ENCODE measurements around the gene ZNF442.
A peak's percentile ranks its signal among the peaks of the same experiment; 100 is the strongest.
"Not testable (repeated sequence)": the region's sequence is repeated elsewhere in the genome, so short reads cannot be mapped to it uniquely, and the experiment has no call there.

The ZNF442 gene

DNA sequence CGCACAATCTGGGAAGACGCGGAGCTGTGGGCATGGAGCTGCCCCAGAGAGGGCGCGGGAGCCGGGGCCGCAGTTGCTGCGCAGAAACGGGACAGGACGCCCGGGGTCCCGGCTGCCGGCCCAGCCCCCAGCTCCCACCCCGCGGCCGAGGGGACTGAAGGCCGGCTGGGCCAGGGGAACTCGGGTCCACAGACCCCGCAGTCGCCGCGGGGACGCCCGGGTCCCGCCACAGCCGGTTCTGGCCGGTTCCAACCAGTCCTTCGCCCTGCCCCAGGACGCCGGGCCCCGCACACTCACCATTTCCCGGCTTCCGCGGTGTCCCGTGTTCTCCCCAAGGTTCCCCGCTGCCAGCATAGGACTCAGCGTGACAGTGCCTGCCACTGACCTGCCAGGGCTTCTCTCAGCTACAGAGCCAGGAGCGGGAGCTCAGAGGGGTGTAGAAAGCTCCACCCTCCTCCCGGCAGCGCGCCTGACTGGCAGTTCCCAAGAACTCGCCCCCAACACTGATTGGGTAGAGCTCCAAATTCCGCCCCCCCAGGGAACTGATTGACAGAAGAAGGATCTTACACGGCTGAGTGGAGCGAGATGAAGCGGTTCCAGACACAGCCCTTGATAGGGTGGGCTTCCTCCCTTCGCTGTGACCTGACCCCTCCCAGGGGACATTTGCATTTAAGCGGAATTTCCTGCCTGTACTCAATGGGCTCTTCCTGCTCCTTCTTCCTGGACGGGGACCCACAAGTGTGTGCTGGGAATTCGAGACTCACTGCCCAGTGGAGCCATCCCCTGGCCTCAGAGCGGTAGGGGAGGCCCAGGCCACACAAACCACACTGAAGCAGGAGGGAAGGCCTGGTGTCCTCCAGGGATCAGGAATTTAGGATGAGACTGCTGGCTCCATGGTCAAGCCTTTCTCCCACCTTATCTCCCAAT is at the start of gene ZNF442:
Gene ZNF442, minus strand, starts transcription at position 448 of the 927 bp plus-strand sequence. CDS start 2,052 bp downstream, outside the sequence.
- peak; percentile 94 for DNase-seq (ENCODE audit: low read depth)
- peak within 1 kb of the TSS; percentile 84 for H3K4me3 ChIP-seq (ENCODE audit: low read length)
- TF ChIP-seq, protein P1, sequence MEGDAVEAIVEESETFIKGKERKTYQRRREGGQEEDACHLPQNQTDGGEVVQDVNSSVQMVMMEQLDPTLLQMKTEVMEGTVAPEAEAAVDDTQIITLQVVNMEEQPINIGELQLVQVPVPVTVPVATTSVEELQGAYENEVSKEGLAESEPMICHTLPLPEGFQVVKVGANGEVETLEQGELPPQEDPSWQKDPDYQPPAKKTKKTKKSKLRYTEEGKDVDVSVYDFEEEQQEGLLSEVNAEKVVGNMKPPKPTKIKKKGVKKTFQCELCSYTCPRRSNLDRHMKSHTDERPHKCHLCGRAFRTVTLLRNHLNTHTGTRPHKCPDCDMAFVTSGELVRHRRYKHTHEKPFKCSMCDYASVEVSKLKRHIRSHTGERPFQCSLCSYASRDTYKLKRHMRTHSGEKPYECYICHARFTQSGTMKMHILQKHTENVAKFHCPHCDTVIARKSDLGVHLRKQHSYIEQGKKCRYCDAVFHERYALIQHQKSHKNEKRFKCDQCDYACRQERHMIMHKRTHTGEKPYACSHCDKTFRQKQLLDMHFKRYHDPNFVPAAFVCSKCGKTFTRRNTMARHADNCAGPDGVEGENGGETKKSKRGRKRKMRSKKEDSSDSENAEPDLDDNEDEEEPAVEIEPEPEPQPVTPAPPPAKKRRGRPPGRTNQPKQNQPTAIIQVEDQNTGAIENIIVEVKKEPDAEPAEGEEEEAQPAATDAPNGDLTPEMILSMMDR (conservative IDR thresholded peaks at IDR 0.05; ENCODE audit: low read length) = peak; percentile 77

DNA sequence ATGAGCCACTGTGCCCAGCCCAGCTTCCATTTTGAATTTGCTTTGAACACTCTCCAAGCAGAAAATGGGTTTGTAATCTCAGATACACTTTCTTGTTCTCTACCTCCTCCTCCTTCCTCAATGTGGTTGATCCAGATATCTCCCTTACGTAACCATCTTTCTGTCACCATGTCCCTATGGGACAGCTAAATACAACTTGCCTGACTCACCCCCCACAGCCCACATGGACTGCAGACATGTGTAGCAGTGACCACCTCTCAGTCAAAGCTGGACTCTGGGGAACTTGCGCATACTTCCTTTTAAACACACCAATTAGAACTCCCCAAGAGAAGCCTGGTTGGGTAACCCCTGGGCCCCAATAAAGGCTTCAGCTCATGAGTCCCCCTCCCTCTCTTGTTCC is 46.4 kb upstream of the ZNF442 start:
- no peak for DNase-seq (ENCODE audit: low read depth)
- TF ChIP-seq, protein P1 (conservative IDR thresholded peaks at IDR 0.05; ENCODE audit: low read length) = no peak
- H3K4me3 ChIP-seq (ENCODE audit: low read length) = no peak overlapping the region

DNA sequence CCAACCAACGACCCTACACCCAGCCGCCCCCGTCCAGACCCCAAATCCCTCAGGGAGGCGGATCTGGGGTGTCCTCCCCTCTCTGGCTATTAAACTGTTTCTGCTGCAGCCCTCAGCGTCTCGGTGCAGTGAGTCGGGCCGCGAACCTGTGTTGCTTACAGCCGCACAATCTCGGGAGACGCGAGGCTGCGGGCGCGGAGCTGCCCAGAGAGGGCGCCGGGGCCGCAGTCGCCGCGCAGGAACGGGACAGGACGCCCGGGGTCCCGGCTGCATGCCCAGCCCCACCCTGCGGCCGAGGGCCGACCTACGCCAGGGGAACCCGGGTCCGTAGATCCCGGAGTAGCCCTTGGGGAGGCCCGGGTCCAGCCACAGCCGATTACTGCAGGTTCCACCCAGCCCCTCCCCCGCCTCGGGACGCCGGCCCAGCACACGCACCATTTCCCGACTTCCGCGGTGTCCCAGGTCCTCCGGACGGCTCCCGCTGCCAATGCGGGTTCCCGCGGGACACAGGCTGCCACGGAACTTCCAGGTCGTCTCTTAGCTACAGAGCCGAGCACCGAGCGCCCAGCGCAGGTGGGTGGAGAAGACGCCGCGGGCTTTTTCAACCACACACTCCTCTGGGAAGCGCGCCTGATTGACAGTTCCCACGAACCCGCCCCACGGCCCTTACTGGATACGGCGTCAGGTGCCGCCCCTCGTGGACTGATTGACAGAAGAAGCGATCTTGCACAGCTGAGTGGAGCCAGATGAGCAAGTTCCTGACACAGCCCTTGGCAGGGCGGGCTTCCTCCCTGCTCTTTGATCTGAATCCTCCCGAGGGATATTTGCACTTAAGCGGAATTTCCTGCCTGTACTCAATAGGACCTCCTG is 35.4 kb upstream of the ZNF442 start, which contains the start of gene ZNF799:
Gene ZNF799, minus strand, starts transcription at position 639 of the 870 bp plus-strand sequence. Its CDS starts 201 bp downstream, at position 438.
- peak within 1 kb of the TSS; percentile 83 for H3K4me3 ChIP-seq (ENCODE audit: low read length)
- peak; percentile 94 for DNase-seq (ENCODE audit: low read depth)
- TF ChIP-seq, protein P1 (conservative IDR thresholded peaks at IDR 0.05; ENCODE audit: low read length) = no peak

DNA sequence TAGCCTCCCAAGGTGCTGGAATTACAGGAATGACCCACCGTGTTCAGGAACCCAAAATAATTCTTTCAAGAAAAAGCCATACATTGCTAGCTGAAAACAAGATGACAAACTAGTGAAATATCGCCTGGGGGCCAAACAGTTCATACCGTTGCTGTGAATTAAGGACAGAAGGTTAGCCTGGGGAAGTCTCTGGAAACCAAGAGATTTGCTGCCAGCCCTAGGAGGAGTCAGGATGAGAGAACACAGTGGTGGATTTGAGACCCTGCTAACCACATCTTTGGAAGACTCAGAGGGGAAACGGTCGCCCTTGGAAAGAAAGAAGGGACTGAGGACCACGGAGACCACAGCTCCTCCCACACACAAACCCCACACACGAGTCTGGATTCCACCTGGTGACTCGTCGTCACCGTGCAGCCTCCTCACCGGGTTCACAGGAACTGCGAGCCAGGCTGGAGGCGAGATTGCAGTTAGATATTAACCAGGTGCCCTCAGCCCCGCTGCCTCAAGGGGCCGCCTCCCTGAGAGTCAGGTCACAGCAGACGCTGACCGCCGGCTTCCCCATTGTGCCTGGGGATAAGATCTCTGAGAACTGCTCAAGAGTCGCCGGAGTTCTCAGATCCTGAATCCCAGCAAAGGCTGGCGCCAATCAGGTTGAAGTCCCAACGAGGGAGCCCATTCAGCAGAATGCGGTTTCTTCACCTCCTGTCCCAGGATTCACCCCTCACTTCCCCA is 34.6 kb upstream of the ZNF442 start:
- peak overlapping the region; percentile 83 for H3K4me3 ChIP-seq (ENCODE audit: low read length)
- not testable (repeated sequence) for DNase-seq (ENCODE audit: low read depth)

DNA sequence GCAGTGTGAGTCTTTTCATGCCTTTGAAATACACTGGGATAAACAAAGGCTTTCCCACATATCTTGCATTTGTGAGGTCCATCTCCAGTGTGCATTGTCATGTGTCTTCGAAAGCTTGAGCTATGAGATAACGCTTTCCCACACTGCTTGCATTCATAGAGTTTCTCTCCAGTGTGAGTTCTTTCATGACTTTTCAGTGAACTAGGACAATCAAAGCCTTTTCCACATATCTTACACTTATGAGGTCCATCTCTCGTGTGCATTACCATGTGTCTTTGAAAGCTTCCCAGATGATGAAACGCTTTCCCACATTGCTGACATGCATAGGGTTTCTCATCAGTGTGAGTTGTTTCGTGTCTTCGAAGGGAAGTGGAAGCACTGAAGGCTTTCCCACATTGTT is 25.7 kb upstream of the ZNF442 start:
- H3K4me3 ChIP-seq (ENCODE audit: low read length); DNase-seq (ENCODE audit: low read depth): not testable (repeated sequence)

DNA sequence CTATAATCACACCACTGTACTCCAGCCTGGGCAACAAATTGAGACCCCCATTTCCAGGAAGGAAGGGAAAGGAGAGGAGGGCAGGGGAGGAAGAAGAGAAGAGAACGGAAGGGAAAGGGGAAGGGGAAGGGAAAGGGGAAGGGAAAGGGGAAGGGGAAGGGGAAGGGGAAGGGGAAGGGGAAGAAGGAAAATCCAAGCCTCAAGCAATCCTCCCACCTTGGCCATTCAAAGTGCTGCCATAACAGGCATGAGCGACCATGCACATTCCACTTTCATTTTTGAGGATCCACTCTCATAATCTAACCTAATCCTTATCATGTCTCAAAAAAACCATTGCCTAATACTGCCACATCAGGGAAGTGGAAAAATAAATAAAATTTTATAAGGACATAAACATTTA is 20.9 kb upstream of the ZNF442 start:
- H3K4me3 ChIP-seq (ENCODE audit: low read length) = not testable (repeated sequence)

DNA sequence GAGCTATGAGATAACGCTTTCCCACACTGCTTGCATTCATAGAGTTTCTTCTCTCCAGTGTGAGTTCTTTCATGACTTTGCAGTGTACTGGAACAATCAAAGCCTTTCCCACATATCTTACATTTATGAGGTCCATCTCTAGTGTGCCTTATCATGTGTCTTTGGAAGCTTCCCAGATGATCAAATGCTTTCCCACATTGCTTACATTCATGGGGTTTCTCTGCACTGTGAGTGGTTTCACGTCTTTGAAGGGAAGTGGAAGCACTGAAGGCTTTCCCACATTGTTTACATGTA is 14.9 kb upstream of the ZNF442 start:
- TF ChIP-seq, protein P1 (conservative IDR thresholded peaks at IDR 0.05; ENCODE audit: low read length) = no peak
- H3K4me3 ChIP-seq (ENCODE audit: low read length) = no peak overlapping the region
- DNase-seq (ENCODE audit: low read depth) = no peak

More for the DNA sequence above, 20.9 kb upstream of the ZNF442 start:
- not testable (repeated sequence) for DNase-seq (ENCODE audit: low read depth)

DNA sequence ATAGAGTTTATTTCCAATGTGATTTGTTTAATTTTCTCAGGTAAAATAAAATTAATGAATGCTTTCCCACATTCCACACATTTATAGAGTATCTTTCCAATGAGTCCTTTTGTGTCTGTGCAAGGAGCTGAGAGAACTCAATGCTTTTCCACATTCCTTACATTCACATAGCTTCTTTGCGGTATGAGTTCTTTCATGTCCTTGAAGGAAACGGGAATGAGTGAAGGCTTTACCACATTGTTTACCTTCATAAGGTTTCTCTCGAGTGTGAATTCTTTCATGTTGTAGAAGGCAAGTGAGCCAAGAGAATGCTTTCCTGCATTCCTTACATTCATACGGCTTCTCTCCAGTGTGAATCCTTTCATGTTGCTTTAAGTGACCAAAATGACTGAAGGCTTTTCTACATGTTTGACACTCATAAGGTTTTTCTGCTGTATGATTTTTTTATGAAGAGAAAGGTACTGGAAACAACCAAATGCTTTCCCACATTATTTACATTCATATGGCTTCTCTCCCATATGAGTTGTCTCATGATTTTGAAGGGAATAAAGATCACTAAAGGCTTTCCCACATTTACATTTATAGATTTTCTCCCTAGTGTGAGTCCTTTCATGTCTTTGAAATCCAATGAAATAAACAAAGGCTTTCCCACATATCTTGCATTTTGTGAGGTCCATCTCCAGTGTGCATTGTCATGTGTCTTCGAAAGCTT is 14.4 kb upstream of the ZNF442 start:
- TF ChIP-seq, protein P1 (conservative IDR thresholded peaks at IDR 0.05; ENCODE audit: low read length) = no peak
- no peak overlapping the region for H3K4me3 ChIP-seq (ENCODE audit: low read length)
- DNase-seq (ENCODE audit: low read depth) = no peak

Data from AG10803 (cell line).